ENCODE measurements around the gene FJX1.

The FJX1 gene

GRCh38 chr11:35609656-35610055 lies 8.6 kb upstream of the FJX1 start:
- TF ChIP-seq, protein P1, sequence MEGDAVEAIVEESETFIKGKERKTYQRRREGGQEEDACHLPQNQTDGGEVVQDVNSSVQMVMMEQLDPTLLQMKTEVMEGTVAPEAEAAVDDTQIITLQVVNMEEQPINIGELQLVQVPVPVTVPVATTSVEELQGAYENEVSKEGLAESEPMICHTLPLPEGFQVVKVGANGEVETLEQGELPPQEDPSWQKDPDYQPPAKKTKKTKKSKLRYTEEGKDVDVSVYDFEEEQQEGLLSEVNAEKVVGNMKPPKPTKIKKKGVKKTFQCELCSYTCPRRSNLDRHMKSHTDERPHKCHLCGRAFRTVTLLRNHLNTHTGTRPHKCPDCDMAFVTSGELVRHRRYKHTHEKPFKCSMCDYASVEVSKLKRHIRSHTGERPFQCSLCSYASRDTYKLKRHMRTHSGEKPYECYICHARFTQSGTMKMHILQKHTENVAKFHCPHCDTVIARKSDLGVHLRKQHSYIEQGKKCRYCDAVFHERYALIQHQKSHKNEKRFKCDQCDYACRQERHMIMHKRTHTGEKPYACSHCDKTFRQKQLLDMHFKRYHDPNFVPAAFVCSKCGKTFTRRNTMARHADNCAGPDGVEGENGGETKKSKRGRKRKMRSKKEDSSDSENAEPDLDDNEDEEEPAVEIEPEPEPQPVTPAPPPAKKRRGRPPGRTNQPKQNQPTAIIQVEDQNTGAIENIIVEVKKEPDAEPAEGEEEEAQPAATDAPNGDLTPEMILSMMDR (IDR thresholded peaks at IDR 0.05; ENCODE audit: low read depth, low read length) = no peak
- no peak overlapping the region for H3K4me3 ChIP-seq (ENCODE audit: low read depth, low read length)
- peaks cover 2% of the 10 kb centered on the region; the same call in 1 of the 2 replicates for H3K27me3 ChIP-seq
- H3K36me3 ChIP-seq = no peaks in the 10 kb centered on the region
- no peak for DNase-seq
- H3K4me1 ChIP-seq = no peaks in the 10 kb centered on the region
- no peaks in the 10 kb centered on the region for H3K9me3 ChIP-seq

GRCh38 chr11:35610631-35611030 lies 7.6 kb upstream of the FJX1 start:
- Histone ChIP-seq H3K9me3 (no peaks in the 10 kb centered on the region), H3K4me1 (no peaks in the 10 kb centered on the region), H3K4me3 (ENCODE audit: low read depth, low read length) (no peak overlapping the region), H3K36me3 (no peaks in the 10 kb centered on the region), H3K27me3 (peaks cover 2% of the 10 kb centered on the region; the same call in 1 of the 2 replicates)
- no peak for DNase-seq
- TF ChIP-seq, protein P1 (IDR thresholded peaks at IDR 0.05; ENCODE audit: low read depth, low read length) = no peak

GRCh38 chr11:35611741-35612140 lies 6.5 kb upstream of the FJX1 start:
- TF ChIP-seq, protein P1 (IDR thresholded peaks at IDR 0.05; ENCODE audit: low read depth, low read length) = no peak
- H3K36me3 ChIP-seq = no peaks in the 10 kb centered on the region
- no peaks in the 10 kb centered on the region for H3K9me3 ChIP-seq
- peaks cover 2% of the 10 kb centered on the region; the same call in 1 of the 2 replicates for H3K27me3 ChIP-seq
- no peak for DNase-seq
- H3K4me1 ChIP-seq = no peaks in the 10 kb centered on the region; the same call in 1 of the 2 replicates
- no peak overlapping the region for H3K4me3 ChIP-seq (ENCODE audit: low read depth, low read length)

DNA sequence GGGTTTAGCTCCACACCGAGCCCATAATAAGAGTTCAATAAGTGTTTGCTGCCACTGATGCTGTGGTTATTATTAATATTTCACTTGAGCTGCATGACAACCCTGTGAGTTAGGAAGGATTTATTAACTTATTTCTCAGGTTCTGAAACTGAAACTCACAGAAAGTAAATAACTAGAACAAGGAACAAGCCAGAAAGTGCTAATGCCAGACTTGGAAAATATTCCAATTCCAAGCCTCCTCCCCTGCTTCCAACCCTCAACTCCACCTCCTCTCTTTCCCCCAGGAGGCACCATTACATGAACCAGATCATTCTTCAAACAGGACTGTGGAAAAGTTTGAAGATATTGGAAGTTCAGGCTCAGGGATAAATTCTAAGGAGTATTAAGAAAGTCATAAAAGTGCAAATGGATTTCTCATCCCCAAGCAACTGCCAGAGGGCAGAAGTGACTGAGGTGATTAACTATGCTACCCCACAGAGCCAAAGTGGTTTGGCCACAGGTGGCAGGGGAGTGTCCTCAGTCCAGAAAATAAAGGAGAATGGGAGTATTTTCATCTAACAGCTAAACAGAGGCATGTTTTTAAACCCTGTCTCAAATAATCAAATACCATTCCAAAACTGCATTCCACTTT lies 3.2 kb upstream of the FJX1 start:
- no peak for DNase-seq
- no peaks in the 10 kb centered on the region; the same call in 1 of the 2 replicates for H3K4me1 ChIP-seq
- no peaks in the 10 kb centered on the region for H3K9me3 ChIP-seq
- H3K4me3 ChIP-seq (ENCODE audit: low read depth, low read length) = no peak overlapping the region
- TF ChIP-seq, protein P1 (IDR thresholded peaks at IDR 0.05; ENCODE audit: low read depth, low read length) = no peak
- no peaks in the 10 kb centered on the region for H3K36me3 ChIP-seq
- peaks cover 2% of the 10 kb centered on the region; the same call in 1 of the 2 replicates for H3K27me3 ChIP-seq

- DNase-seq = no peak
- TF ChIP-seq, protein P1 (IDR thresholded peaks at IDR 0.05; ENCODE audit: low read depth, low read length) = peak; percentile 52
- Histone ChIP-seq H3K27me3 (no peaks in the 10 kb centered on the region), H3K4me1 (no peaks in the 10 kb centered on the region; the same call in 1 of the 2 replicates), H3K36me3 (no peaks in the 10 kb centered on the region), H3K4me3 (ENCODE audit: low read depth, low read length) (no peak overlapping the region), H3K9me3 (no peaks in the 10 kb centered on the region)
These were observed 2.0 kb upstream of the FJX1 start for GRCh38 chr11:35615921-35616900.
